ENCODE results near the gene ODR4. TPM values are rescaled to one million over a fixed set of nuclear protein-coding genes. Genes with fewer than 3 reads are reported as not detected.

ODR4 gene
- total RNA-seq (2014; rRNA removed; shearing (Covaris generic)) (9.2 and 12.0 TPM in 2 replicates), total RNA-seq (2022) (11.6 and 16.1 TPM in 2 replicates), Bru-seq, nascent RNA (percentile 82 among the genes with signal in this experiment), BruChase-seq, experiment 1, labeled RNA remaining after a 6-hour chase (percentile 77 among the genes with signal in this experiment), BruChase-seq, experiment 2, labeled RNA remaining after a 2-hour chase (percentile 81 among the genes with signal in this experiment)
- long read RNA-seq, transcript ODR4-201 (14 exons, 3,792 nt) = major isoform, 11 of 19 reads
- long read RNA-seq, partial matches to known transcripts = 1 of 19 reads
- long read RNA-seq, other reads (novel, unspliced or antisense) = 6 of 19 reads

GRCh38 chr1:186375152-186375928, at the start of gene ODR4, which contains the start of gene TPR:
Gene ODR4 (plus strand): TSS chr1:186375838. CDS start chr1:186379786, 3,948 bp downstream.
Gene TPR (minus strand): TSS chr1:186375253. CDS start chr1:186375028, 225 bp downstream.
- peaks cover 77% of the 10 kb centered on the region for H3K79me2 ChIP-seq (ENCODE audit: insufficient read depth, low read depth, low read length)
- peak within 1 kb of the TSS; percentile 79 for H3K27ac ChIP-seq (ENCODE audit: low read depth, low read length, poor library complexity, severe bottlenecking)
- no peaks in the 10 kb centered on the region for H3K9me2 ChIP-seq (ENCODE audit: insufficient read depth, low read length)
- peaks cover 50% of the 10 kb centered on the region for H3K36me3 ChIP-seq (ENCODE audit: insufficient read depth, low read length)
- DNase-seq (ENCODE audit: low spot score) = peak; percentile 97
- POLR2A ChIA-PET = interaction anchor here (0.6 to 1.1 kb wide), 8 partner anchors 10 to 160 kb away, joined by 3 to 4 read pairs (median 4); no protein-coding TSS in a partner anchor
- H3K9me3 ChIP-seq (ENCODE audit: low read length) = no peaks in the 10 kb centered on the region
- H3K4me3 ChIP-seq (ENCODE audit: low read depth, low read length, poor library complexity, severe bottlenecking) = peak within 1 kb of the TSS; percentile 77
- peak within 1 kb of the TSS; percentile 96 for H2AFZ ChIP-seq (ENCODE audit: low read length)
- no TSS peak for BruUV-seq (replicated peaks)
- intact Hi-C loops (cut with micrococcal nuclease; ENCODE audit: unreplicated experiment) = loop anchor here (2.0 to 5.0 kb wide), 2 partner anchors 1059 to 1218 kb away; partner anchors contain the start of genes IVNS1ABP, SWT1 and TRMT1L
- peaks cover 14% of the 10 kb centered on the region for H4K20me1 ChIP-seq (ENCODE audit: insufficient read depth, low read length)
- CTCF ChIA-PET (ENCODE audit: unreplicated experiment) = interaction anchor here (0.6 to 1.7 kb wide), 5 partner anchors 10 to 220 kb away, joined by 3 to 6 read pairs (median 3); no protein-coding TSS in a partner anchor
- peaks cover 20% of the 10 kb centered on the region for H3K4me1 ChIP-seq (ENCODE audit: insufficient read depth, low read length, poor library complexity, severe bottlenecking)
- H3K4me2 ChIP-seq (ENCODE audit: low read length) = peak within 1 kb of the TSS; percentile 88
- TF ChIP-seq EZH2phosphoT487 (IDR thresholded peaks at IDR 0.05; ENCODE audit: borderline replicate concordance, low read depth, low read length) = no peak
- peak; percentile 96 for TF ChIP-seq CTCF (conservative IDR thresholded peaks at IDR 0.05; ENCODE audit: low read length)

DNA sequence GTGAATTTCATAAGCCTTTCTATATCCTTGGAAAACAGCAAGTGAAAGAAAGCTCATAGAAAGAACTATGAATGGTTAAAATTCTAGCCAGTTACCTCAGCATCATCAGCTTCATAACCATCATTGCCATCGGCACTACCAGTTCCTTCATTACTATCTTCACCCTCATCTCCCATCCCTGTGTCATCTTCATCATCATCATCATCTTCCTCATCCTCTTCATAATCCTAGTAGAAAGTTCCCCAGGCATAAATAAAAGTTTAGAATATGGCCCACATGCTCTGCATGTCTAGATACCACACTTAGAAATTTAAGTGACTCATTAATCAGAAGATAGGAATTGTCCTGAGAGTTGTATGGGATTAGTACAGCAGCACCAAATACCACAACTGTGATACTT, 49.6 kb upstream of the ODR4 start:
- TF ChIP-seq CTCF (conservative IDR thresholded peaks at IDR 0.05; ENCODE audit: low read length) = no peak
- TF ChIP-seq EZH2phosphoT487 (IDR thresholded peaks at IDR 0.05; ENCODE audit: borderline replicate concordance, low read depth, low read length) = no peak
- Histone ChIP-seq H3K36me3 (ENCODE audit: insufficient read depth, low read length) (peaks cover 95% of the 10 kb centered on the region), H4K20me1 (ENCODE audit: insufficient read depth, low read length) (0 out of 2 replicates have a peak, but pooled peaks cover 5% of the 10 kb centered on the region), H3K4me3 (ENCODE audit: low read depth, low read length, poor library complexity, severe bottlenecking) (no peak overlapping the region), H3K4me1 (ENCODE audit: insufficient read depth, low read length, poor library complexity, severe bottlenecking) (no peaks in the 10 kb centered on the region), H3K4me2 (ENCODE audit: low read length) (no peak overlapping the region), H3K27ac (ENCODE audit: low read depth, low read length, poor library complexity, severe bottlenecking) (no peak overlapping the region), H3K9me2 (ENCODE audit: insufficient read depth, low read length) (no peaks in the 10 kb centered on the region), H3K79me2 (ENCODE audit: insufficient read depth, low read depth, low read length) (no peaks in the 10 kb centered on the region), H3K9me3 (ENCODE audit: low read length) (no peaks in the 10 kb centered on the region), H2AFZ (ENCODE audit: low read length) (no peak overlapping the region)
- BruUV-seq (replicated peaks) = no TSS peak
- DNase-seq (ENCODE audit: low spot score) = no peak
- ChIA-PET POLR2A (interaction anchor here (0.6 to 1.9 kb wide), 4 partner anchors 10 to 768 kb away, joined by 3 to 5 read pairs (median 4); no protein-coding TSS in a partner anchor), CTCF (ENCODE audit: unreplicated experiment) (interaction anchor here (1.2 kb wide), 1 partner anchor 8 kb away, joined by 3 read pairs; no protein-coding TSS in a partner anchor)
- intact Hi-C loops (cut with micrococcal nuclease; ENCODE audit: unreplicated experiment) = no loop called here
